HEK293 (cell line): ENCODE measurements around the gene SART1.

Source experiments
- CTCF ChIA-PET: fragments of 350-600 bp; formaldehyde crosslinking; extraction: SDS; loops from one replicate; lab custom pipeline; 2021; ENCODE audit warnings: antibody characterized with exemption; lab: Yijun Ruan, JAX
- POLR2A ChIA-PET: fragments of 300-600 bp; formaldehyde crosslinking; extraction: SDS; loops from one replicate; lab custom pipeline; 2020; ENCODE audit warnings: antibody characterized with exemption, inconsistent platforms; lab: Yijun Ruan, JAX
- H3K27ac ChIP-seq: fragments of 200-500 bp; sonication (Bioruptor generic); 2 replicates; pipeline ENCODE4 v1.5.1; 2014; ENCODE audit warnings: low read depth, low read length, control low read depth, inconsistent platforms; ENCODE audit errors: extremely low read depth
- H3K36me3 ChIP-seq, 2 experiments: fragments of 200-500 bp in 1 of 2; sonication (Bioruptor generic) in 1 of 2; 1 replicate in 1 of 2; 2 replicates in 1 of 2; pipeline ENCODE4 v1.5.1; 2014 to 2017; ENCODE audit warnings: inconsistent platforms in 2 of 2, low read length in 2 of 2; ENCODE audit not compliant: control insufficient read depth in 2 of 2, insufficient read depth in 1 of 2
- H3K4me1 ChIP-seq: fragments of 200-500 bp; sonication (Bioruptor generic); 2 replicates; pipeline ENCODE4 v1.5.1; 2014; ENCODE audit warnings: mild to moderate bottlenecking, low read length, inconsistent platforms; ENCODE audit not compliant: control insufficient read depth, insufficient read depth
- H3K4me3 ChIP-seq: 2 replicates; pipeline ENCODE4 v1.5.1; 2011; ENCODE audit warnings: low read depth, mild to moderate bottlenecking, control low read depth, low read length, moderate library complexity
- H3K9me3 ChIP-seq: fragments of 200-500 bp; sonication (Bioruptor generic); 2 replicates; pipeline ENCODE4 v1.5.1; 2014; ENCODE audit warnings: low read depth, low read length, inconsistent platforms; ENCODE audit not compliant: control insufficient read depth, insufficient read depth
- EGR2 ChIP-seq: fragments of 450-650 bp; formaldehyde crosslinking; IDR thresholded peaks from 2 replicates; pipeline ENCODE4 v1.5.1; 2016; ENCODE audit warnings: low read depth, missing biosample characterization, missing genetic modification characterization
- KLF1 ChIP-seq: fragments of 450-650 bp; formaldehyde crosslinking; IDR thresholded peaks from 2 replicates; pipeline ENCODE4 v1.5.1; 2016; ENCODE audit warnings: missing biosample characterization, missing genetic modification characterization
- KLF16 ChIP-seq: fragments of 450-650 bp; formaldehyde crosslinking; IDR thresholded peaks from 2 replicates; pipeline ENCODE4 v1.5.1; 2017; ENCODE audit warnings: missing biosample characterization, missing genetic modification characterization
- KLF8 ChIP-seq: fragments of 450-650 bp; formaldehyde crosslinking; IDR thresholded peaks from 2 replicates; pipeline ENCODE4 v1.5.1; 2016; ENCODE audit warnings: missing biosample characterization, missing genetic modification characterization
- MZF1 ChIP-seq: fragments of 450-650 bp; formaldehyde crosslinking; IDR thresholded peaks from 2 replicates; pipeline ENCODE4 v1.5.1; 2017; ENCODE audit warnings: missing biosample characterization, missing genetic modification characterization, borderline replicate concordance
- PRDM10 ChIP-seq: fragments of 450-650 bp; formaldehyde crosslinking; IDR thresholded peaks from 2 replicates; pipeline ENCODE4 v1.5.1; 2016; ENCODE audit warnings: missing biosample characterization, missing genetic modification characterization
- SP3 ChIP-seq: fragments of 450-650 bp; formaldehyde crosslinking; IDR thresholded peaks from 2 replicates; pipeline ENCODE4 v1.5.1; 2016; ENCODE audit warnings: missing biosample characterization, missing genetic modification characterization
- TCF7L2 ChIP-seq: IDR thresholded peaks from 2 replicates; pipeline ENCODE4 v1.6.1; 2011; ENCODE audit warnings: low read depth, mild to moderate bottlenecking, inconsistent platforms, low read length, moderate library complexity, borderline replicate concordance
- ZBTB1 ChIP-seq: fragments of 450-650 bp; formaldehyde crosslinking; IDR thresholded peaks from 2 replicates; pipeline ENCODE4 v1.5.1; 2016; ENCODE audit warnings: missing biosample characterization, missing genetic modification characterization
- ZFHX2 ChIP-seq: fragments of 450-650 bp; formaldehyde crosslinking; conservative IDR thresholded peaks from 2 replicates; pipeline ENCODE4 v1.5.1; 2016; ENCODE audit warnings: missing biosample characterization, missing genetic modification characterization
- ZFP69B ChIP-seq: fragments of 450-650 bp; formaldehyde crosslinking; IDR thresholded peaks from 2 replicates; pipeline ENCODE4 v1.5.1; 2016; ENCODE audit warnings: missing biosample characterization, missing genetic modification characterization
- ZNF140 ChIP-seq: fragments of 450-650 bp; formaldehyde crosslinking; IDR thresholded peaks from 2 replicates; pipeline ENCODE4 v1.5.1; 2016; ENCODE audit warnings: missing biosample characterization, missing genetic modification characterization
- ZNF16 ChIP-seq: fragments of 450-650 bp; formaldehyde crosslinking; IDR thresholded peaks from 2 replicates; pipeline ENCODE4 v1.5.1; 2016; ENCODE audit warnings: low read depth, missing biosample characterization, missing genetic modification characterization
- ZNF211 ChIP-seq: fragments of 450-650 bp; formaldehyde crosslinking; IDR thresholded peaks from 2 replicates; pipeline ENCODE4 v1.5.1; 2016; ENCODE audit warnings: low read depth, missing biosample characterization, missing genetic modification characterization
- ZNF221 ChIP-seq: fragments of 450-650 bp; formaldehyde crosslinking; IDR thresholded peaks from 2 replicates; pipeline ENCODE4 v1.5.1; 2017; ENCODE audit warnings: missing biosample characterization, missing genetic modification characterization, borderline replicate concordance
- ZNF24 ChIP-seq: fragments of 450-650 bp; formaldehyde crosslinking; IDR thresholded peaks from 2 replicates; pipeline ENCODE4 v1.5.1; 2016; ENCODE audit warnings: missing biosample characterization, missing genetic modification characterization
- ZNF302 ChIP-seq: fragments of 450-650 bp; formaldehyde crosslinking; IDR thresholded peaks from 2 replicates; pipeline ENCODE4 v1.5.1; 2016; ENCODE audit warnings: missing biosample characterization, missing genetic modification characterization, low read depth
- ZNF366 ChIP-seq: fragments of 450-650 bp; formaldehyde crosslinking; conservative IDR thresholded peaks from 2 replicates; pipeline ENCODE4 v1.5.1; 2016; ENCODE audit warnings: missing biosample characterization, missing genetic modification characterization
- ZNF560 ChIP-seq: fragments of 450-650 bp; formaldehyde crosslinking; IDR thresholded peaks from 2 replicates; pipeline ENCODE4 v1.5.1; 2017; ENCODE audit warnings: missing biosample characterization, missing genetic modification characterization, borderline replicate concordance
- ZNF610 ChIP-seq: fragments of 450-650 bp; formaldehyde crosslinking; IDR thresholded peaks from 2 replicates; pipeline ENCODE4 v1.5.1; 2016; ENCODE audit warnings: missing biosample characterization, missing genetic modification characterization, borderline replicate concordance
- ZNF623 ChIP-seq: fragments of 450-650 bp; formaldehyde crosslinking; IDR thresholded peaks from 2 replicates; pipeline ENCODE4 v1.5.1; 2016; ENCODE audit warnings: missing biosample characterization, missing genetic modification characterization
- ZNF843 ChIP-seq: fragments of 450-650 bp; formaldehyde crosslinking; IDR thresholded peaks from 2 replicates; pipeline ENCODE4 v1.5.1; 2016; ENCODE audit warnings: missing biosample characterization, missing genetic modification characterization
- TF ChIP-seq, protein P1 (sequence below): fragments of 450-650 bp; formaldehyde crosslinking; IDR thresholded peaks from 2 replicates; pipeline ENCODE4 v1.5.1; 2016; ENCODE audit warnings: missing biosample characterization, missing genetic modification characterization
- TF ChIP-seq, protein P2 (sequence below): fragments of 450-650 bp; formaldehyde crosslinking; IDR thresholded peaks from 2 replicates; pipeline ENCODE4 v1.5.1; 2016; ENCODE audit warnings: missing biosample characterization, missing genetic modification characterization, low read depth

SART1 gene

GRCh38 chr11:66020212-66020611 lies 58.7 kb downstream of the SART1 start:
- ChIA-PET CTCF (interaction anchor here (0.6 kb wide), 1 partner anchor 19 kb away, joined by 4 read pairs; no protein-coding TSS in a partner anchor), POLR2A (interaction anchor here (0.6 kb wide), 1 partner anchor 11 kb away, joined by 4 read pairs; no protein-coding TSS in a partner anchor)
- no peaks in the 10 kb centered on the region for H3K9me3 ChIP-seq
- no peak for TF ChIP-seq MZF1 (tag by site-specific recombination)
- no peak for TF ChIP-seq ZNF843 (tag by site-specific recombination)
- TF ChIP-seq ZNF560 (tag by site-specific recombination) = no peak
- TF ChIP-seq ZBTB1 (tag by site-specific recombination) = no peak
- no peak for TF ChIP-seq KLF8 (tag by site-specific recombination)
- no peak for TF ChIP-seq KLF16
- no peak for TF ChIP-seq ZNF302 (tag by site-specific recombination)
- no peak for TF ChIP-seq ZNF140 (tag by site-specific recombination)
- TF ChIP-seq KLF1 (tag by site-specific recombination) = no peak
- TF ChIP-seq ZNF16 (tag by site-specific recombination) = no peak
- no peak for TF ChIP-seq TCF7L2
- no peak for TF ChIP-seq ZFP69B (tag by site-specific recombination)
- no peak for TF ChIP-seq SP3 (tag by site-specific recombination)
- TF ChIP-seq ZNF211 (tag by site-specific recombination) = no peak
- TF ChIP-seq, protein P1, sequence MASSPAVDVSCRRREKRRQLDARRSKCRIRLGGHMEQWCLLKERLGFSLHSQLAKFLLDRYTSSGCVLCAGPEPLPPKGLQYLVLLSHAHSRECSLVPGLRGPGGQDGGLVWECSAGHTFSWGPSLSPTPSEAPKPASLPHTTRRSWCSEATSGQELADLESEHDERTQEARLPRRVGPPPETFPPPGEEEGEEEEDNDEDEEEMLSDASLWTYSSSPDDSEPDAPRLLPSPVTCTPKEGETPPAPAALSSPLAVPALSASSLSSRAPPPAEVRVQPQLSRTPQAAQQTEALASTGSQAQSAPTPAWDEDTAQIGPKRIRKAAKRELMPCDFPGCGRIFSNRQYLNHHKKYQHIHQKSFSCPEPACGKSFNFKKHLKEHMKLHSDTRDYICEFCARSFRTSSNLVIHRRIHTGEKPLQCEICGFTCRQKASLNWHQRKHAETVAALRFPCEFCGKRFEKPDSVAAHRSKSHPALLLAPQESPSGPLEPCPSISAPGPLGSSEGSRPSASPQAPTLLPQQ (tag by site-specific recombination) = no peak
- TF ChIP-seq ZNF221 (tag by site-specific recombination) = no peak
- no peak for TF ChIP-seq ZNF623
- TF ChIP-seq, protein P2, sequence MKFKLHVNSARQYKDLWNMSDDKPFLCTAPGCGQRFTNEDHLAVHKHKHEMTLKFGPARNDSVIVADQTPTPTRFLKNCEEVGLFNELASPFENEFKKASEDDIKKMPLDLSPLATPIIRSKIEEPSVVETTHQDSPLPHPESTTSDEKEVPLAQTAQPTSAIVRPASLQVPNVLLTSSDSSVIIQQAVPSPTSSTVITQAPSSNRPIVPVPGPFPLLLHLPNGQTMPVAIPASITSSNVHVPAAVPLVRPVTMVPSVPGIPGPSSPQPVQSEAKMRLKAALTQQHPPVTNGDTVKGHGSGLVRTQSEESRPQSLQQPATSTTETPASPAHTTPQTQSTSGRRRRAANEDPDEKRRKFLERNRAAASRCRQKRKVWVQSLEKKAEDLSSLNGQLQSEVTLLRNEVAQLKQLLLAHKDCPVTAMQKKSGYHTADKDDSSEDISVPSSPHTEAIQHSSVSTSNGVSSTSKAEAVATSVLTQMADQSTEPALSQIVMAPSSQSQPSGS (tag by site-specific recombination) = no peak
- TF ChIP-seq ZNF366 (tag by site-specific recombination) = no peak
- H3K4me1 ChIP-seq = no peaks in the 10 kb centered on the region
- H3K36me3 ChIP-seq = no peaks in the 10 kb centered on the region
- H3K27ac ChIP-seq = no peak overlapping the region
- no peak overlapping the region for H3K4me3 ChIP-seq

DNA sequence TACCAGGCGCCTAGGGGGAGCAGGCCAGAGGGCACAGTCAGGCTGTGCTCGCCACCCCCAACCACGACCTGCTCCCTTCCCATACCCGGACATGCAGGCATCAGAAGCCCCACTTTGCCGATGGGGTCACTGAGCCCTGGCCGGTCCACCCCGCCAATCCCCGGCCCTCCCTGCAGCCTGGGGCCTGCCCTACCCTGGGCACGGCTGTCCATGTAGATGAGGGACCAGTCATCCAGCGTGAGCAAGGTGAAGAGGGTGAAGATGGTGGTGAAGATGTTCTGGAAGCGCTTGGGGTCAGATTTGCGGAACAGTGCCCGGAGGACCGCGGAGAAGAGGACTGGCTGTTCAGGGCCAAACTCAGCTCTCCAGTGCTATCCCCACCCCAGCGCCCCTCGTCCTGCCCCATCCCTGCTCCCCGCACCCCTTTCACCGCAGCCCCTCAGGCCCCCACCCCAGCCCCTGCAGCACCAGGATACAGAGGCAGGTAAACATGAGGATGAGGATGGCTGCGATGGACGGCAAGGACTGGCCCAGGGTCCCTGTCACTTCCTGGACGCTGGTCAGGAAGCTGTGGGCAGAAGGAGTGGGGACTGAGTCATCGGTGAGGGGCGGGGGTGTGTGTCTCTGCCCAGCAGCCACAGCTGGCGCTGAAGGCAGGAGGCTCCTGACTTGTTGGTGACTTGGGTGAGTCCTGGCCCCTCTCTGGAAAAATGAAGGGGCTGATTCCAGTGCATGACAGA lies 59.3 kb downstream of the SART1 start:
- Histone ChIP-seq H3K9me3 (no peaks in the 10 kb centered on the region), H3K4me1 (no peaks in the 10 kb centered on the region), H3K36me3 (no peaks in the 10 kb centered on the region), H3K27ac (no peak overlapping the region), H3K4me3 (no peak overlapping the region)
- POLR2A ChIA-PET = no interaction called here
- TF ChIP-seq ZNF610 (tag by site-specific recombination) (no peak), EGR2 (peak; percentile 41; the same call in 1 of the 2 replicates), ZFHX2 (peak; percentile 68), ZNF24 (no peak), PRDM10 (tag by site-specific recombination) (peak; percentile 67)
- CTCF ChIA-PET = interaction anchor here (0.6 kb wide), 1 partner anchor 20 kb away, joined by 4 read pairs; no protein-coding TSS in a partner anchor
